HG03064 (cell line): ENCODE data around the gene UBASH3A.

ENCODE experiments used
- ATAC-seq: cut with Tn5 transposase; IDR thresholded peaks from one replicate; pipeline ENCODE4 v1.9.1; 2021; ENCODE audit warnings: low read depth; ENCODE audit not compliant: unreplicated experiment

The UBASH3A gene

GRCh38 chr21:42409366-42409765 lies 5.7 kb downstream of the UBASH3A start:
- ATAC-seq = no peak

GRCh38 chr21:42411197-42411869 lies 7.6 kb downstream of the UBASH3A start:
- no peak for ATAC-seq

- ATAC-seq = no peak
Measured at GRCh38 chr21:42411891-42412635, 8.4 kb downstream of the UBASH3A start.

- no peak for ATAC-seq
Measured at GRCh38 chr21:42412636-42412933, 8.9 kb downstream of the UBASH3A start.

- ATAC-seq = no peak
Measured at GRCh38 chr21:42413093-42413492, 9.4 kb downstream of the UBASH3A start.

- no peak for ATAC-seq
Measured at GRCh38 chr21:42413500-42413899, 9.8 kb downstream of the UBASH3A start.

- ATAC-seq = no peak
Measured at GRCh38 chr21:42414066-42414465, 10.4 kb downstream of the UBASH3A start.

GRCh38 chr21:42414553-42414927 lies 10.8 kb downstream of the UBASH3A start:
- no peak for ATAC-seq

GRCh38 chr21:42414928-42415769 lies 11.4 kb downstream of the UBASH3A start:
- ATAC-seq = peak; percentile 65

- ATAC-seq = no peak
Measured at GRCh38 chr21:42417533-42417932, 13.8 kb downstream of the UBASH3A start.

- no peak for ATAC-seq
Measured at GRCh38 chr21:42418886-42419285, 15.2 kb downstream of the UBASH3A start.

GRCh38 chr21:42419845-42420244 lies 16.1 kb downstream of the UBASH3A start:
- no peak for ATAC-seq

- no peak for ATAC-seq
Measured at GRCh38 chr21:42421018-42421793, 17.5 kb downstream of the UBASH3A start.

- peak; percentile 50 for ATAC-seq
Measured at GRCh38 chr21:42423197-42423675, 19.5 kb downstream of the UBASH3A start.

- ATAC-seq = no peak
Measured at GRCh38 chr21:42423685-42424084, 20.0 kb downstream of the UBASH3A start.

GRCh38 chr21:42424914-42425541 lies 21.3 kb downstream of the UBASH3A start:
- ATAC-seq = peak; percentile 51

- ATAC-seq = peak; percentile 20
Measured at GRCh38 chr21:42425591-42425990, 21.9 kb downstream of the UBASH3A start.

GRCh38 chr21:42426424-42426823 lies 22.7 kb downstream of the UBASH3A start:
- no peak for ATAC-seq

GRCh38 chr21:42426876-42427480 lies 23.3 kb downstream of the UBASH3A start:
- no peak for ATAC-seq
